ENCODE measurements around the gene GRID1.

DNA sequence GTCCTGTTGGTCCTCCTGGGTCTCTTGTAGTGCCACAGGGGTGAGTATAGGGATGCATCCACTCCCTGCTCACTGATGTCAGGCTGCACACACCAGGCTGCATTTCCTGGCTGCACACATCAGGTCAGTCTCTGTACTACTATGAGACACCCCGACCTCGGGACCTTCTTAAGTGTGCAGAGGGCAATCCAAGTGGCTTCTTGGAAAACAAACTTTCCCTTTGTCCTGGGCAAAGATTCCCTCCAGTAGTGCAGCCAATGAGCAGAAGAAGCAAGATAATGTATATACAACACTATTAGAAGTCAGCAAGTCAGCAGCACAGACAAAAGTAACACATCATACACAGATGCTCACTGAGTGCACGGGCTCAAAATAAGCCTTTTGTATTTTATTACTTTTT, 493.5 kb downstream of the GRID1 start:
- TF ChIP-seq EP300 (IDR thresholded peaks at IDR 0.05; ENCODE audit: borderline replicate concordance in 1 of 2, low read depth in 1 of 2, low read length in 1 of 2): no peak
- no peak for TF ChIP-seq TAF1 (IDR thresholded peaks at IDR 0.05; ENCODE audit: borderline replicate concordance, low read depth, low read length)
- no peak for TF ChIP-seq MEF2A (IDR thresholded peaks at IDR 0.05; ENCODE audit: borderline replicate concordance, low read depth)
